OCI-LY3 (cell line): ENCODE measurements around the gene TNNI3K.

Source experiments
- CTCF ChIP-seq: fragments of 200-600, 300-600 bp; sonication (generic); IDR thresholded peaks from 2 replicates; pipeline ENCODE4 v1.5.1; 2014; ENCODE audit warnings: antibody characterized with exemption, low read length, low read depth
- EZH2phosphoT487 ChIP-seq: fragments of 200-600 bp; shearing (Covaris generic); IDR thresholded peaks from 2 replicates; pipeline ENCODE4 v1.6.1; 2018; ENCODE audit warnings: antibody characterized with exemption, mixed run types, low read depth

- TF ChIP-seq CTCF (no peak), EZH2phosphoT487 (no peak)
Observed at GRCh38 chr1:74498901-74499300, 263.7 kb downstream of the TNNI3K start.
